H9 (cell line): ENCODE results near the gene OR4K13. TPM values are rescaled to one million over a fixed set of nuclear protein-coding genes. Genes with fewer than 3 reads are reported as not detected.

Experiments
- DNase-seq: peaks from one replicate; pipeline ENCODE4 v3.0.0-alpha.2; 2017
- H2AFZ ChIP-seq: one replicate; pipeline ENCODE4 v1.6.1; 2013; ENCODE audit warnings: mild to moderate bottlenecking, low read length, control low read depth, moderate library complexity
- H2AK5ac ChIP-seq: 2 replicates; pipeline ENCODE4 v1.6.1; 2013; ENCODE audit warnings: low read length, control low read depth, mixed read lengths; ENCODE audit not compliant: insufficient read length
- H2BK120ac ChIP-seq: one replicate; pipeline ENCODE4 v1.6.1; 2013; ENCODE audit warnings: low read depth, mild to moderate bottlenecking, low read length, control low read depth, inconsistent platforms; ENCODE audit not compliant: poor library complexity, severe bottlenecking
- H2BK12ac ChIP-seq: 2 replicates; pipeline ENCODE4 v1.6.1; 2013; ENCODE audit warnings: low read length, control low read depth, mixed read lengths, low read depth; ENCODE audit not compliant: insufficient read length
- H2BK15ac ChIP-seq: 2 replicates; pipeline ENCODE4 v1.6.1; 2013; ENCODE audit warnings: low read depth, low read length, control low read depth
- H2BK20ac ChIP-seq: one replicate; pipeline ENCODE4 v1.6.1; 2013; ENCODE audit warnings: low read depth, mild to moderate bottlenecking, low read length, control low read depth, inconsistent platforms; ENCODE audit not compliant: poor library complexity, severe bottlenecking
- H2BK5ac ChIP-seq: 2 replicates; pipeline ENCODE4 v1.6.1; 2013; ENCODE audit warnings: low read length, control low read depth, mixed read lengths; ENCODE audit not compliant: insufficient read length
- H3K14ac ChIP-seq: 2 replicates; pipeline ENCODE4 v1.6.1; 2013; ENCODE audit warnings: low read length, control low read depth; ENCODE audit not compliant: insufficient read depth
- H3K18ac ChIP-seq: 2 replicates; pipeline ENCODE4 v1.6.1; 2013; ENCODE audit warnings: low read depth, mild to moderate bottlenecking, mixed read lengths, low read length, control low read depth; ENCODE audit not compliant: insufficient read length
- H3K23ac ChIP-seq: 2 replicates; pipeline ENCODE4 v1.6.1; 2013; ENCODE audit warnings: low read length, control low read depth, mixed read lengths, low read depth; ENCODE audit not compliant: insufficient read length
- H3K23me2 ChIP-seq: 2 replicates; pipeline ENCODE4 v1.6.1; 2013; ENCODE audit warnings: low read depth, mild to moderate bottlenecking, mixed read lengths, low read length, control low read depth; ENCODE audit not compliant: insufficient read length, poor library complexity, severe bottlenecking
- H3K27ac ChIP-seq: 2 replicates; pipeline ENCODE4 v1.5.1; 2013; ENCODE audit warnings: low read length, control low read depth, mixed read lengths, low read depth; ENCODE audit not compliant: insufficient read length
- H3K27me3 ChIP-seq: 2 replicates; pipeline ENCODE4 v1.6.1; 2013; ENCODE audit warnings: low read length, control low read depth, inconsistent platforms; ENCODE audit not compliant: insufficient read depth
- H3K4ac ChIP-seq: 2 replicates; pipeline ENCODE4 v1.6.1; 2013; ENCODE audit warnings: low read depth, mild to moderate bottlenecking, control low read depth, inconsistent platforms, low read length, moderate library complexity
- H3K4me1 ChIP-seq: 2 replicates; pipeline ENCODE4 v1.6.1; 2013; ENCODE audit warnings: low read length, control low read depth, inconsistent platforms; ENCODE audit not compliant: insufficient read depth
- H3K4me2 ChIP-seq: 2 replicates; pipeline ENCODE4 v1.6.1; 2013; ENCODE audit warnings: low read length, control low read depth, mixed read lengths; ENCODE audit not compliant: insufficient read length, insufficient read depth
- H3K56ac ChIP-seq: 2 replicates; pipeline ENCODE4 v1.6.1; 2013; ENCODE audit warnings: low read depth, mild to moderate bottlenecking, mixed read lengths, low read length, control low read depth; ENCODE audit not compliant: insufficient read length
- H3K79me1 ChIP-seq: 2 replicates; pipeline ENCODE4 v1.6.1; 2013; ENCODE audit warnings: low read depth, mild to moderate bottlenecking, moderate library complexity, low read length, control low read depth, inconsistent platforms; ENCODE audit not compliant: insufficient read depth, poor library complexity, severe bottlenecking
- H3K79me2 ChIP-seq: 2 replicates; pipeline ENCODE4 v1.6.1; 2013; ENCODE audit warnings: low read length, control low read depth, inconsistent platforms; ENCODE audit not compliant: insufficient read depth
- H3K9ac ChIP-seq: 2 replicates; pipeline ENCODE4 v1.6.1; 2013; ENCODE audit warnings: low read length, control low read depth, mixed read lengths; ENCODE audit not compliant: insufficient read length; ENCODE audit errors: extremely low read depth
- H3K9me3 ChIP-seq: one replicate; pipeline ENCODE4 v1.6.1; 2013; ENCODE audit warnings: low read depth, low read length, inconsistent platforms; ENCODE audit not compliant: control insufficient read depth
- H3T11ph ChIP-seq: one replicate; pipeline ENCODE4 v1.6.1; 2013; ENCODE audit warnings: mild to moderate bottlenecking, low read length, control low read depth, inconsistent platforms
- H4K20me1 ChIP-seq: one replicate; pipeline ENCODE4 v1.6.1; 2013; ENCODE audit not compliant: control insufficient read depth, insufficient read length, insufficient read depth
- H4K5ac ChIP-seq: 2 replicates; pipeline ENCODE4 v1.6.1; 2013; ENCODE audit warnings: low read depth, mild to moderate bottlenecking, mixed read lengths, low read length, control low read depth; ENCODE audit not compliant: insufficient read length
- H4K8ac ChIP-seq: replicated peaks from 2 replicates; pipeline ENCODE4 v1.6.1; 2013; ENCODE audit warnings: low read length, control low read depth, mixed read lengths, low read depth; ENCODE audit not compliant: insufficient read length
- H4K91ac ChIP-seq: 2 replicates; pipeline ENCODE4 v1.6.1; 2013; ENCODE audit warnings: low read depth, mild to moderate bottlenecking, moderate library complexity, mixed read lengths, low read length, control low read depth; ENCODE audit not compliant: insufficient read length
- H3K27ac Mint-ChIP-seq, 3 experiments: 2 replicates in 2 of 3; 3 replicates in 1 of 3; pipeline ENCODE4 v1.8.0; 2020 to 2021; ENCODE audit warnings: mixed read lengths in 3 of 3, mild to moderate bottlenecking in 1 of 3, moderate library complexity in 1 of 3
- H3K27me3 Mint-ChIP-seq: 2 replicates; pipeline ENCODE4 v1.8.0; 2021; ENCODE audit warnings: low read depth, mild to moderate bottlenecking, moderate library complexity, mixed read lengths
- H3K36me3 Mint-ChIP-seq, 3 experiments: 2 replicates in 2 of 3; 3 replicates in 1 of 3; pipeline ENCODE4 v1.8.0; 2020 to 2021; ENCODE audit warnings: low read depth in 3 of 3, mixed read lengths in 3 of 3; ENCODE audit not compliant: insufficient read depth in 1 of 3
- H3K4me1 Mint-ChIP-seq, 2 experiments: 2 replicates each; pipeline ENCODE4 v1.8.0; 2020; ENCODE audit warnings: mixed read lengths in 2 of 2
- H3K4me3 Mint-ChIP-seq, 2 experiments: 2 replicates in 1 of 2; 3 replicates in 1 of 2; pipeline ENCODE4 v1.8.0; 2020 to 2021; ENCODE audit warnings: mild to moderate bottlenecking in 2 of 2, mixed read lengths in 2 of 2, moderate library complexity in 1 of 2
- H3K9me3 Mint-ChIP-seq, 2 experiments: 2 replicates in 1 of 2; 3 replicates in 1 of 2; pipeline ENCODE4 v1.8.0; 2020; ENCODE audit warnings: mild to moderate bottlenecking in 2 of 2, mixed read lengths in 2 of 2, moderate library complexity in 1 of 2
- CTCF ChIP-seq: fragments of 200-600 bp; sonication (generic); conservative IDR thresholded peaks from 3 replicates; pipeline ENCODE4 v1.8.0; 2021; ENCODE audit warnings: antibody characterized with exemption, mild to moderate bottlenecking
- total RNA-seq: library from RNA; stranded (reverse); gene quantifications from 2 replicates; pipeline ENCODE4 v1.2.1, GENCODE V29; 2021

The OR4K13 gene
- total RNA-seq, 1 experiment from 2014 or later: not detected

GRCh38 chr14:20001863-20002262 lies 34.0 kb downstream of the OR4K13 start, which contains the start of gene OR4Q2:
TSS of gene OR4Q2 (plus strand) at chr14:20002163.
- H3K4ac ChIP-seq: no peak within 1 kb of the TSS
- no peak for DNase-seq

More at GRCh38 chr14:20001863-20002262, 34.0 kb downstream of the OR4K13 start, which contains the start of gene OR4Q2:
- H2AFZ ChIP-seq: no peak within 1 kb of the TSS
- H4K8ac ChIP-seq: no peak within 1 kb of the TSS
- no peak within 1 kb of the TSS for H3K23ac ChIP-seq
- H3K4me2 ChIP-seq: no peak within 1 kb of the TSS
- no peak within 1 kb of the TSS for H2BK20ac ChIP-seq
- H3K4me1 ChIP-seq: no peaks in the 10 kb centered on the region
- no peak within 1 kb of the TSS for H2BK15ac ChIP-seq
- Mint-ChIP-seq H3K27me3 (no peaks in the 10 kb centered on the region), H3K4me3 (no peak within 1 kb of the TSS), H3K9me3 (peaks cover 66 to 70% of the 10 kb centered on the region in 2 experiments), H3K4me1 (no peaks in the 10 kb centered on the region), H3K27ac (no peak within 1 kb of the TSS), H3K36me3 (peaks cover 0 to 10% (median 6%) of the 10 kb centered on the region in 3 experiments; a peak in 3 of 7 replicates)
- no peaks in the 10 kb centered on the region for H3K23me2 ChIP-seq
- H4K20me1 ChIP-seq: no peaks in the 10 kb centered on the region
- H3K79me1 ChIP-seq: no peaks in the 10 kb centered on the region
- no peak within 1 kb of the TSS for H3K9ac ChIP-seq
- H2BK120ac ChIP-seq: no peak within 1 kb of the TSS
- no peak within 1 kb of the TSS for H3K14ac ChIP-seq
- no peaks in the 10 kb centered on the region for H3K27me3 ChIP-seq
- H3T11ph ChIP-seq: no peak within 1 kb of the TSS
- no peak within 1 kb of the TSS for H3K18ac ChIP-seq
- no peak for TF ChIP-seq CTCF
- H4K91ac ChIP-seq: no peak within 1 kb of the TSS
- no peak within 1 kb of the TSS for H2BK12ac ChIP-seq
- H3K9me3 ChIP-seq: peaks cover 66% of the 10 kb centered on the region
- no peak within 1 kb of the TSS for H3K56ac ChIP-seq
- no peak within 1 kb of the TSS for H2BK5ac ChIP-seq
- no peaks in the 10 kb centered on the region for H3K79me2 ChIP-seq
- no peak within 1 kb of the TSS for H2AK5ac ChIP-seq
- H4K5ac ChIP-seq: no peak within 1 kb of the TSS
- H3K27ac ChIP-seq: no peak within 1 kb of the TSS
